Tibial artery (tissue), 4 donors: ENCODE results near the gene GMEB2.

Experiments
- DNase-seq, 2 donors: peaks; one replicate each; pipeline ENCODE4 v3.0.0-alpha.2; 2019
- H3K27ac ChIP-seq, 2 donors: fragments of 200-600 bp; sonication (generic) in 1 of 2; 1 replicate in 1 of 2; 2 replicates in 1 of 2; pipeline ENCODE4 v1.5.1; 2018 to 2019; ENCODE audit warnings: mild to moderate bottlenecking in 1 of 2
- H3K27me3 ChIP-seq, 2 donors: fragments of 200-600 bp; sonication (generic) in 1 of 2; one replicate each; pipeline versions ENCODE4 v1.5.1 to v1.6.0; 2016 to 2019
- H3K36me3 ChIP-seq, 3 donors: fragments of 200-600 bp; sonication (generic) in 2 of 3; one replicate each; pipeline ENCODE4 v1.5.1; 2016 to 2019; ENCODE audit warnings: mild to moderate bottlenecking in 2 of 3
- H3K4me1 ChIP-seq, 4 donors: fragments of 200-600 bp; sonication (generic) in 2 of 4; 1 replicate in 3 of 4; 2 replicates in 1 of 4; pipeline ENCODE4 v1.5.1; 2016 to 2019
- H3K4me3 ChIP-seq, 2 donors: fragments of 200-600 bp; sonication (generic) in 1 of 2; 1 replicate in 1 of 2; 2 replicates in 1 of 2; pipeline ENCODE4 v1.5.1; 2018 to 2019; ENCODE audit warnings: mild to moderate bottlenecking in 2 of 2
- H3K9me3 ChIP-seq, 3 donors: fragments of 200-600 bp; sonication (generic) in 1 of 3; one replicate each; pipeline ENCODE4 v1.5.1; 2016 to 2019
- intact Hi-C: fragments of 100-400 bp; cut with DNase I; formaldehyde crosslinking; loops from one replicate; pipeline ENCODE4 v1.15.0; 2023; ENCODE audit warnings: low total_unique reads
- TF ChIP-seq, protein P1 (sequence below), 2 experiments: fragments of 200-600 bp in 1 of 2; fragments of 450-650 bp in 1 of 2; IDR thresholded peaks; one replicate each; pipeline ENCODE4 v1.5.1; 2017 to 2019; ENCODE audit warnings: antibody characterized with exemption in 2 of 2, mild to moderate bottlenecking in 1 of 2, moderate library complexity in 1 of 2

GMEB2 gene

DNA sequence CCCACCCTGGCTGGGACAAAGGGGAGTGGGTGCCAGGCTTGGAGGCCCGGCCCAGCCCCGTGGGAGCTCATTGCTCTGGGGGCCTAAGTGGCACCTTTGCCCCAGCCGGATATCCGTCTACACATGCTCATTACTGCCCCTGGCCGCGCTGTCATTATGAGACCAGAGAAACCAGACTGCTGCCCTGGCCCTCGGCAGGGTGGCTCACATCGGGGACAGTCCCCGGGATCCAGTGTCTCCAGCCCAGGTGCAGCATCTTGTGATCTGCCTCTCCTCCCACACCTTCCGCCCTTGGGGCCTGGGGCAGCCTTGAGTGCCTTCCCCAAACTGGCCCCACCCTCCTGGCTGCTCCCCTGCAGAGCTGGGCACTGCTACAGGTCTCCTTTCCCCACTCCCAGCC is 84.2 kb downstream of the GMEB2 start:
- Histone ChIP-seq H3K27me3 (peaks cover 0 to 77% of the 10 kb centered on the region in 2 donors), H3K4me1 (peaks cover 0 to 14% (median 6%) of the 10 kb centered on the region in 4 donors), H3K27ac (no peak overlapping the region), H3K4me3 (no peak overlapping the region), H3K9me3 (no peaks in the 10 kb centered on the region), H3K36me3 (no peaks in the 10 kb centered on the region)
- no peak for DNase-seq
- TF ChIP-seq, protein P1, sequence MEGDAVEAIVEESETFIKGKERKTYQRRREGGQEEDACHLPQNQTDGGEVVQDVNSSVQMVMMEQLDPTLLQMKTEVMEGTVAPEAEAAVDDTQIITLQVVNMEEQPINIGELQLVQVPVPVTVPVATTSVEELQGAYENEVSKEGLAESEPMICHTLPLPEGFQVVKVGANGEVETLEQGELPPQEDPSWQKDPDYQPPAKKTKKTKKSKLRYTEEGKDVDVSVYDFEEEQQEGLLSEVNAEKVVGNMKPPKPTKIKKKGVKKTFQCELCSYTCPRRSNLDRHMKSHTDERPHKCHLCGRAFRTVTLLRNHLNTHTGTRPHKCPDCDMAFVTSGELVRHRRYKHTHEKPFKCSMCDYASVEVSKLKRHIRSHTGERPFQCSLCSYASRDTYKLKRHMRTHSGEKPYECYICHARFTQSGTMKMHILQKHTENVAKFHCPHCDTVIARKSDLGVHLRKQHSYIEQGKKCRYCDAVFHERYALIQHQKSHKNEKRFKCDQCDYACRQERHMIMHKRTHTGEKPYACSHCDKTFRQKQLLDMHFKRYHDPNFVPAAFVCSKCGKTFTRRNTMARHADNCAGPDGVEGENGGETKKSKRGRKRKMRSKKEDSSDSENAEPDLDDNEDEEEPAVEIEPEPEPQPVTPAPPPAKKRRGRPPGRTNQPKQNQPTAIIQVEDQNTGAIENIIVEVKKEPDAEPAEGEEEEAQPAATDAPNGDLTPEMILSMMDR (IDR thresholded peaks at IDR 0.05) = no peak
- intact Hi-C loops = no loop called here

DNA sequence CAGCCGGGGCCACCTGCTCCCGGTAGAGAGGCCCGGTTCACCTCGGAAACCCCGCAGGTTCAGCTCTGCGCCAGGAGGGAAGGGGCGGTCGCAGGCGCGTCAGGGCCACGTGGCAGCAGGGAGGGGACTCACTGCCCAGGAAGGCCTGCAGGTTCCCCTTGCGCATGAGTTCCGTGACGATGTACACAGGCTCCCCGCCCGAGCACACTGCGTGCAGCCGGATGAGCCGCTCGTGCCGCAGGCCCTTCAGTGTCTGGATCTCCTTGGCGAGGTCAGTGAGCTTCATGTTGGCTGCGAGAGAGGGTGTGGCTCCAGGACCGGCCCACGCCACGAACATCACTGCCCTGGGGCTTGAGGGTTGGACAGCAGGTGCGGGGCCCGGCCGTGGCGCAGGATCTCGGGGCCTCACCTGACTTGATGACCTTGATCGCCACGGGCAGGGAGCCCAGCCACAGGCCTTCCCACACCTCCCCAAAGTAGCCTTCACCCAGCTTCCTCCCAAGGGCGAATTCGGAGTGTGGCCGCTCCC is 84.8 kb downstream of the GMEB2 start:
- Histone ChIP-seq H3K4me3 (no peak overlapping the region), H3K4me1 (peaks cover 0 to 16% (median 8%) of the 10 kb centered on the region in 4 donors), H3K9me3 (no peaks in the 10 kb centered on the region), H3K36me3 (no peaks in the 10 kb centered on the region), H3K27ac (no peak overlapping the region), H3K27me3 (peaks cover 0 to 77% of the 10 kb centered on the region in 2 donors)
- TF ChIP-seq, protein P1 (IDR thresholded peaks at IDR 0.05) = no peak
- no peak for DNase-seq
- intact Hi-C loops = no loop called here

DNA sequence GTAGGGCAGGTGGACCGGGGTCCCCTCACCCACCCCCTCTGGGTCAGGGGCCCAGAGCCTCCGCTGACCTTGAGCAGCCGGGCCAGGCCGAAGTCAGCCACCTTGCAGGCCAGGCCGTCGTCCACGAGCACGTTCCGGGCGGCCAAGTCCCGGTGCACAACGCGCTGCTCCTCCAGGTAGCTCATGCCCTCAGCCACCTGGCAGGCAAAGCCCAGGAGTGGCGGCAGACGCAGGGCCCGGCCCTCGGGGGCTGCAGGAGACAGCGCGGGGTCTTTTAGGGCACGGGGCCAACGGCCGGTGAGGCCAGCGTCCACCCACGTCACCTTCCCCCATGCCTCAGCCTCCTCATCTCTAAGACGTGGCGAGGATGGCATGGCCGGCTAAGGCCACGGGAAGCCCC is 85.5 kb downstream of the GMEB2 start:
- no peak for DNase-seq
- intact Hi-C loops = no loop called here
- H3K36me3 ChIP-seq = no peaks in the 10 kb centered on the region
- H3K27me3 ChIP-seq = peaks cover 0 to 77% of the 10 kb centered on the region in 2 donors
- H3K9me3 ChIP-seq = no peaks in the 10 kb centered on the region
- TF ChIP-seq, protein P1 (IDR thresholded peaks at IDR 0.05) = no peak
- peaks cover 0 to 23% (median 8%) of the 10 kb centered on the region in 4 donors for H3K4me1 ChIP-seq
- no peak overlapping the region for H3K4me3 ChIP-seq
- no peak overlapping the region for H3K27ac ChIP-seq

DNA sequence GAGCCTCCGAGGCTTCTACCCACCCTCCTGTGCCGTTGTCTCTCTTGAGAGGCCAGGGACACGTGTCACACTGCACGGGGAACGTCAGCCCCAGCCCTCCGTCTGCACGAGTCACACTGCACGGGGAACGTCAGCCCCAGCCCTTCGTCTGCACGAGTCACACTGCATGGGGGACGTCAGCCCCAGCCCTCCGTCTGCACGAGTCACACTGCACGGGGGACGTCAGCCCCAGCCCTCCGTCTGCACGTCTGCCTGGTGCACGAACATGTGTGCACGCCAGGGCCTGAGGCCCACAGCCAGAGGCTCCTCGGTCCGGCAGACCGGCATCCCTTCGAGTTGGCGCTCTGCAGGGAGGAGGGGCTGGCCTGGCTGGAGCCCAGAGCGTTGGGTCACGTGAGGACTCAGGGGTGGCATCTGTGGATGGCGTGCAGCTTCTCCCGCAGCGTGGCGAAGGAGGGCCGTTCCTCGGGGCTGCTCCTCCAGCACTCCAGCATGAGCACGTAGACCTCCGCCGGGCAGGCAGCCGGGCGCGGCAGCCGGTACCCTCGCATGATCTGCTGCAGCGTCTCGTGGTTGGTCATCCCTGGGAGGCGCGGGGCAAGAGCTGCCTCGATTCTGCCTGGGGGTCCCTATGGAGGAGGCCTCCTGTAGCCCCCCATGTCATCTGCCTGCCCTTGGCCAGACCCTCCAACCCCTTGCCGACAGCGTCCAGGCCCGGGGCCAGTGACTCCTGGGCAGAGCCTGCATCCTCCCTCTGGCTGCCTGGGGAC is 86.3 kb downstream of the GMEB2 start:
- H3K27ac ChIP-seq = no peak overlapping the region
- H3K36me3 ChIP-seq = no peaks in the 10 kb centered on the region
- H3K4me3 ChIP-seq = no peak overlapping the region
- no peaks in the 10 kb centered on the region for H3K9me3 ChIP-seq
- TF ChIP-seq, protein P1 (IDR thresholded peaks at IDR 0.05) = no peak
- DNase-seq = no peak
- intact Hi-C loops = no loop called here
- peaks cover 0 to 74% of the 10 kb centered on the region in 2 donors for H3K27me3 ChIP-seq
- H3K4me1 ChIP-seq = peaks cover 0 to 26% (median 8%) of the 10 kb centered on the region in 4 donors

DNA sequence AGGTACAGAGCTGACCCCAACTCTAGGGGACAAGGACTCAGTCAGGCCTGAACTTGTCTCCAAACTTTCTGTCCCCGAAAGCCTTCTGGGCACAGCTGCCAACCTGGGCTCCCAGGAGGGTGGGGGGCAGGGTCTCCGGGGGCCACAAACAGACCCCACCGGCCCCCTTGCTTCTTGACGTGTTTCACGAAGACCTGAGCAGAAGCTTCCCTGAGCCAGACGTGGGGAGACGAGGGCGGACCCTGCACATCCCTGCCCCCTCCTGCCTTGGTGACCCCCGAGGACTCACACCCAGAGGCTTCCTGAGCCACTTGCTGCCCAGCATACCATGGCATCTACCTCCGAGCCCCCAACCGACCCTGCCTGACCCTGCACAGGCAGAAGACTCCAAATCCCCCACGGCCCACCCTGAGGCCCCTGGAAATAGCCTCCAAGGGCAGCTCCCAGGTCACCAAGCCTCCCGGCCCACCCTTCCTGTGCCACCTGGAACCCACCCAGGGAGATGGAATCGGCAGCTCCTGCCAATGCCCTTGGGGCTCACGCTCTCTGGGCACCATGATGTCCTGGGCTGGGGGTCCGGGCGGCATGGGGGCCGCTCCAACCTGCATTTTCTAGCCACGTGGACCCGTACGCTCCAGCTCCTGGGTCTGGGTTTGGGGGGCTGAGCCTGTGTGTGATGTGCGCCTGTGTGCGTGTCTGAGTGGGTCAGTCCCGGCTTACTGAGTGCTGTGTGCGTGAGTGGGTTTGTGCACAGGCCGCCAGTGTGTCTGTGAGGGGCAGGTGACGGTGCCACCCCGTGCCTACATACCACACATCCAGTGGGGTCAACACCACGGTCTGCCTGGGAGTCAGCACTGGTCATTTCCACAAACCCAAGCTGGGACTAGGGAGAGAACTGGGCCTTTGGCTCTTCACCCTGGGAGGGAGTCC is 87.2 kb downstream of the GMEB2 start:
- TF ChIP-seq, protein P1 (IDR thresholded peaks at IDR 0.05) = no peak
- no peak overlapping the region for H3K4me3 ChIP-seq
- peaks cover 0 to 30% (median 8%) of the 10 kb centered on the region in 4 donors for H3K4me1 ChIP-seq
- H3K36me3 ChIP-seq = no peaks in the 10 kb centered on the region
- peaks cover 0 to 74% of the 10 kb centered on the region in 2 donors for H3K27me3 ChIP-seq
- intact Hi-C loops = loop anchor here (10.0 kb wide), 1 partner anchor 325 kb away; the partner anchor contains the start of genes ABHD16B and TPD52L2
- H3K9me3 ChIP-seq = no peaks in the 10 kb centered on the region
- no peak for DNase-seq
- H3K27ac ChIP-seq = no peak overlapping the region
